ENCODE data around the gene OPRL1.

The OPRL1 gene

GRCh38 chr20:64056889-64057627 is 22.8 kb upstream of the OPRL1 start:
- no peak for DNase-seq (ENCODE audit: low read depth)

- DNase-seq (ENCODE audit: low read depth) = no peak
Measured at GRCh38 chr20:64057628-64058498, 22.0 kb upstream of the OPRL1 start.

DNA sequence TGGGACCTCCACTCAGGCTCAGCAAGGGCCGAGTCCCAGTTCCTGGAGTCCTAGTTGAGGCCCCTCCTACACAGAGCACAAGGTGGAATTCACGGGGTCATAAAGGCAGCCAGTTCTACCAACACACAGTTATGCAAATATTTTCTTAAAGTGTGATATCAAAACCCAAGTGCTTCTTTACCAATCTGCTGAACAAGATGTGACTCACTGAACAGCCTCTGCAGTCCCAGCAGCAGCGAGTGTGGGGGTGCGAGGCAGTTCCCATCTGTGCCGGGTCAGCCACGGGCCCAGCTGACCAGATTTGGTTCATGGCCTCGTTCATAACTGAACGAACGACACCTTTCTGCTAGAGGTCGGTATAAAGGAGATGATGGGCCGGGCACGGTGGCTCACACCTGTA is 21.3 kb upstream of the OPRL1 start:
- no peak for DNase-seq (ENCODE audit: low read depth)

DNA sequence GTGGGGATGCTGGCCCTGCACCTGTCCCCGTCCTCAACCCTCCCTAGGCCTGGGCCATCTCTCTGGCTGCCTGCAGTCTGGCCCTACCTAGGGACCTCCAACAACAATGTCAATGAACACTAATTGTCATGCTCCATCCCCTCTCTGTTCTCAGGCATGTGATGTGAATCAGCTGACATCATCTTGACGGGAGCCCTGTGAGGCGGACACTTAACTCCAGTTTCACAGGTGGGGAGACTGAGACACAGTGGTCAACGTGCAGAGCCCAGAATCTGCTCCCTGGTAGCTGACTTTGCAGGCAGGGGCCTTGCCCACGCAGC is 17.6 kb upstream of the OPRL1 start:
- DNase-seq (ENCODE audit: low read depth) = no peak

GRCh38 chr20:64062596-64063388 is 17.1 kb upstream of the OPRL1 start, which contains the start of gene TCEA2:
TSS of gene TCEA2 (plus strand) at chr20:64063198. CDS start at chr20:64063313, 115 bp downstream.
- DNase-seq (ENCODE audit: low read depth) = peak; percentile 85

GRCh38 chr20:64063389-64064144 is 16.3 kb upstream of the OPRL1 start:
- DNase-seq (ENCODE audit: low read depth) = no peak

DNA sequence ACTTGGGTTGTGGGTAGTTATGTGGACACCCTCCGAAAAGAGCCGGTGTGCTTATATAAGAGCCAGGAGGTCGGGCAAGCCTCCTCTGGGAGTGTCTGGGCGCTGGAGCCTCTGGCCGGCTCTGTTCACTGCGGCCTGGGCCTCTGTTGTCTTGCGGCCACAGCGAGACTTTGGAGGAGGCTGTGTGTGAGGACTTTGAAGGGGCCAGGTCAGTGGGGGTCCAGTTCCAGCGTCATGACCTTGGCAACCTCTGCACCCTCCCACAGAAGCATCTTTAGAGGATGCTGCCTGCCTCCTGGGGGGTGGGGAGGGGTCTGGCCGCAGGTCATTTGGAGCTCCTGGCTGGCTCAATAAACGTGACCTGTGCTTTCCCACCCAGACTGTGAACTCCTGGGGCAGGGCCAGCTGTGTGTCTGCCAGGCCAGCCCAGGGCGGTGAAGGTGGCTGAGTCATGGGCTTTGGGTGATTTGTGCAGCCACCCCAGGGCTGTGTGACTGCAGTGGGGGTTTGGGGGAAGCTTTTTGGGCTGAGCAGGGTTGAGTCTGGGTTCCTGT is 15.7 kb upstream of the OPRL1 start:
- no peak for DNase-seq (ENCODE audit: low read depth)

DNA sequence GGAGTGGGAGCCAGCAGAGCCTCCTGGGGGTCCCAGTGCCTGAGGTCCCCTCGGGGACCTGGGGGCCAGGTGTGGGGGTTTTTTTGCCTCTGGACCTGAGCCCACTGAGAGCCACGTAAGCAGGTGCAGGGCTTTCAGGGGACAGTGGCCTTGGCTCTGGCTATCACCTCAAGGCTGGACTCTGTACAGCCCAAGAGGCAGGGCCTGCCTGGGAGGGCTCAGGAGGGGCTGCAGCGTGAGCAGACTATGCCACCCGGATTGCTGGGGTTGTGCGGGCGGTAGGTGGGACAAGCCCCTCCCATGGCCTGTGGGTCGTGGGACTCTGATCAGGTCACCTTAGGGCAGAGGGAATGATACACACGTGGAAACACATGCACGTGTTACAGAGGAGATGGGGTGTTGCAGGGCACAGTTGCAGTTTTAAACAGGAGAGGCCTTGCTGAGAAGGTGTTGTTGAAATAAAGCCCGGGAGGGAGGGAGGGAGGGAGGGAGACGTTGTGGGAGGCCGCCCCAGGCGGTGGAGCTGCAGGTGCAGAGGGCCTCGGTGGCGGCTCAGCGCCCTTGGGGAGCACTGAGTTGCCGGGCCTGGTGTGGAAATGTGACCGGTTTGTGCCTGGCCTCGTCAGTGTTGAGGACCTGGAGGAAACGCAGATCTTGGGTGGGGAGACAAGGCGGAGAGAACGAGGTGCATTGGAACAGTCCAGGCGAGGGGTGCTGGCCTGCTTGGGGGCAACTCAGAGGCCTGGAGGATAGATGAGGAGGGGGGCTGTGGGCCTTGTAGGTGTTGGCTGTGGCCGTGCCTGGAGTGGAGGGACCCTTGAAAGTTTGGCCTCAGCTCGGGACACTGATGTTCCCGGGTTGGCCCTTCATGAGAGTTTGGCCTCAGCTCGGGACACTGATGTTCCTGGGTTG is 14.6 kb upstream of the OPRL1 start:
- no peak for DNase-seq (ENCODE audit: low read depth)

GRCh38 chr20:64065974-64066343 is 13.9 kb upstream of the OPRL1 start:
- peak; percentile 92 for DNase-seq (ENCODE audit: low read depth)

- no peak for DNase-seq (ENCODE audit: low read depth)
Measured at GRCh38 chr20:64067005-64067632, 12.8 kb upstream of the OPRL1 start.

- no peak for DNase-seq (ENCODE audit: low read depth)
Measured at GRCh38 chr20:64067733-64068307, 12.1 kb upstream of the OPRL1 start.

DNA sequence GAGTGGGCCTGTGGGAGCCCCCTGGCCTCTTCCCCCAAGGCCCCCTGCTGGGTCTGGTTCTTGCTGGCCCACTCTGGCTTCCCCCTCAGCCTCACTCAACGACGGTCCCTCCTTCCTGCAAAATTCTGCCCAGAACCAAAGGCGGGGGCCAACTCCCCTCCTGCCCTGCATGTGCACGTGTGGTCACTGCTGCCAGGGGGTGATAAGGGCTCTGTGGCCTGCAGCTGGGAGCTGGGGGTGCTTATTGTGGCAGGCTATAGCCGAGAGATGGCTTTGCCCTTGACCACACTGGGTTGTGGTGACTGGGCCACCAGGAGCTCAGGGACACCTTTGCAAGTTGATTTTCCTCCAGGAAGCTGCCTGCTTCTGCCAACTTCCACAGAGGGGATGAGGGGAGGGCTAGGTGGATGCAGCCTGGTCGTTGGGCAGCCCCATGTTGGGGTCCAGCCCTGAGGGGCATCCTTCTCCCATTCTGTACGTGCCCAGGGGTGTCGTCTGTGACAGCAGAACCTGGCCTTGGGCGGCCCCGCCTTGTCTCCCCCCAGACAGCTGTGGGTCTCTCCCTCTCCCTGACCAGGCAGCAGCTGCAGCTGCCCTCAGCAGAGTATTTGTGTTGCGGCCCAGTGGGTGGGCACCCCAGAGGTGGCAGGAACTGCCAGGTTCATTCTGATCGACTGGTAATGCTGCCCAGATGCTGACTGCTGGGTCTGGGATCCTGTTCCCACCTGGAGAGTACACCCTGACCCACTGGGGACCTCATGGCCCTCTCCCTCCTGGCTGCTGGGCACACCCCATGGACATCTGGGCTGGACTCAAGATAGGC is 11.3 kb upstream of the OPRL1 start:
- DNase-seq (ENCODE audit: low read depth) = no peak

- DNase-seq (ENCODE audit: low read depth) = no peak
Measured at GRCh38 chr20:64069209-64069613, 10.7 kb upstream of the OPRL1 start.

- no peak for DNase-seq (ENCODE audit: low read depth)
Measured at GRCh38 chr20:64069614-64070243, 10.2 kb upstream of the OPRL1 start.

DNA sequence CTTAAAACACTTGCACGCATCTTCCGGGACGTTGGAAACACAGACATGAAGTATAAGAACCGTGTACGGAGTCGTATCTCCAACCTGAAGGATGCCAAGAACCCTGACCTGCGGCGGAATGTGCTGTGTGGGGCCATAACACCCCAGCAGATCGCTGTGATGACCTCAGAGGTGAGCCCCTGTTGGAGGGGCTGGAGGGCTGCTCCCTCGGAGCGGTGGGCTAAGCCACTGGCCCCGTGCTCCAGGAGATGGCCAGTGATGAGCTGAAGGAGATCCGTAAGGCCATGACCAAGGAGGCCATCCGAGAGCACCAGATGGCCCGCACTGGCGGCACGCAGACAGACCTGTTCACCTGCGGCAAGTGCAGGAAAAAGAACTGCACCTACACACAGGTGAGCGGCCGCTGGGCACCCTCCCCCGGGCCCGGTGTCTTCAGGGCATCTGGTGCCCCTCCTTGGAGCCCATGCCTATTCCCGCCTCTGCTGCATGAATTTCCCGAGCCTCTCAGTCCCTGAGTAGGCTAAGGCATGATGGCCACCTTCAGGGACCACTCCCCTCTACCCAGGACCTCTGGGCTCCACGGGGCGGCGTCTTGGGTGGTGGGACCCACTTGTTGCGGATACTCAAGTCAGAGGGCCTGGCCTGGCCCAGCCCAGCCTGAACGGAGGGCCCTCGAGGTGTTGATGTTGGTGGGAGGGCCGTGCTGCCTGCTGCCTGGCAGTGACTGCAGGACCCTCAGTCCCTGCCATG is 9.5 kb upstream of the OPRL1 start:
- no peak for DNase-seq (ENCODE audit: low read depth)

DNA sequence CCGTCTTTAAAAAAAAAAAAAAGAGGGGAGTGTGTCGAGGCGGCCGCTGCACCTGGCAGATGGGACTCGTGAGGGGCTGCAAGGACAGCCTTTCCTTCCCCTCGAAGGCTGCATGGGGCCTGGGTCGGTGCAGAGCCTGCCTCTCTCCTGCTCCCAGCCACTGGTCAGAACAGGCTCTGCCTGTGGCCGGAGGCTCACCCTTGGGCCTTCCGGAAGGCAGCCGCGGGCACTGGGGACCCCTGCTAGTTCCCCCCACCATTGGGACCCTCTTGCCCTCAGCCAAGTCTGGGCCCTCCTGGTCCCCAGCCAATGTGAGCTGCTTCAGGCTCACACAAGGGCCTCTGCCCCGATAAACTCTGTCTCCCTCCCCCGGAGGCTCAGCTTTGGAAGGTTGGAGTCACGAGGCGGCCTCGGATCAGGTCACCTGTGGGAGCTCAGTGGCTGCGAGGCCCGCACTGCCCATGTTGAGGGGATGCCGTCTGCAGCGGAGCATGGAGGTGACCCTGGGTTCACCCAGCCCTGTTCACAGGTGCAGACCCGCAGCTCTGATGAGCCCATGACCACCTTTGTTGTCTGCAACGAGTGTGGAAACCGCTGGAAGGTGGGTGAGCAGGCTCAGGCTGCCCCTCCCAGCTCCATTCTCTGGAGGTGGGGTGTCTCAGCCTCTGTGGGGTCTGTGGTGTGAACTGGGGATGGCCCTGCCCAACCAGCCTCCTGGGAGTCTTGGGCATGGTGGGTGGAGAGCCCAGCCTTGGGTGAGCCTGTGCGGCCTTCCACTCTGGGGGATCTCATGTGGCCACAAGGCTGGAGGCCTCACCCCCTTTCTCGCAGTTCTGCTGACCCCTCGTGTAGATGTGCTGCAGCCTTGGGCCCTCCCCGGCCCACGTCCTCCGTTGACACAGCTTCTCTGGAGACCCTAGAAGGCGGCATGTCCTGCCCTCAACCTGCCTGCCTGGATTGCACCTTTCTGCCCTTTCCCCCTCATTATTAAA is 8.2 kb upstream of the OPRL1 start:
- DNase-seq (ENCODE audit: low read depth) = no peak
